IPS DF 4.7 (cell line): ENCODE measurements around the gene NCF4.

Source experiments
- DNase-seq: peaks from one replicate; pipeline ENCODE4 v3.0.0-alpha.2; 2013; ENCODE audit warnings: low spot score; ENCODE audit errors: extremely low read depth

The NCF4 gene

GRCh38 chr22:36894266-36894665 lies 33.5 kb downstream of the NCF4 start:
- no peak for DNase-seq

- DNase-seq, result no peak
Measured at GRCh38 chr22:36897611-36898010, 36.8 kb downstream of the NCF4 start.

- DNase-seq, result no peak
Measured at GRCh38 chr22:36898690-36899089, 37.9 kb downstream of the NCF4 start.

GRCh38 chr22:36899498-36899897 lies 38.7 kb downstream of the NCF4 start:
- no peak for DNase-seq

GRCh38 chr22:36900225-36900624 lies 39.4 kb downstream of the NCF4 start:
- no peak for DNase-seq

- DNase-seq, result peak; percentile 66
Measured at GRCh38 chr22:36900880-36901279, 40.1 kb downstream of the NCF4 start.

- no peak for DNase-seq
Measured at GRCh38 chr22:36901411-36902142, 40.8 kb downstream of the NCF4 start.

GRCh38 chr22:36902143-36902926 lies 41.5 kb downstream of the NCF4 start:
- DNase-seq, result no peak

- DNase-seq, result no peak
Measured at GRCh38 chr22:36904260-36904880, 43.6 kb downstream of the NCF4 start.

GRCh38 chr22:36907253-36908195 lies 46.7 kb downstream of the NCF4 start:
- no peak for DNase-seq

GRCh38 chr22:36910461-36910860 lies 49.7 kb downstream of the NCF4 start:
- no peak for DNase-seq

GRCh38 chr22:36911887-36912661 lies 51.3 kb downstream of the NCF4 start:
- no peak for DNase-seq

- DNase-seq, result no peak
Measured at GRCh38 chr22:36912694-36913426, 52.1 kb downstream of the NCF4 start.

- DNase-seq, result no peak
Measured at GRCh38 chr22:36913427-36914389, 52.9 kb downstream of the NCF4 start, which contains the start of gene CSF2RB. Gene CSF2RB (plus strand): TSS chr22:36913628. CDS start chr22:36922208, 8,580 bp downstream.

GRCh38 chr22:36914390-36914752 lies 53.6 kb downstream of the NCF4 start:
- DNase-seq, result no peak

GRCh38 chr22:36916034-36916433 lies 55.2 kb downstream of the NCF4 start:
- no peak for DNase-seq

GRCh38 chr22:36918586-36919284 lies 57.9 kb downstream of the NCF4 start:
- DNase-seq, result no peak
